A549 (cell line): ENCODE data around the gene CSMD2. TPM values are rescaled to one million over a fixed set of nuclear protein-coding genes. Genes with fewer than 3 reads are reported as not detected.

Experiments
- ATAC-seq, 2 experiments: fragments of 200-7000 bp in 1 of 2; fragments of >200 bp in 1 of 2; cut with Nextera tagmentation in 1 of 2; cut with Tn5 transposase in 1 of 2; 3 replicates each; pipeline versions ENCODE4 v1.8.0 to v1.9.1; 2018 to 2020; ENCODE audit warnings: mild to moderate bottlenecking in 1 of 2, moderate library complexity in 1 of 2
- CTCF ChIA-PET: fragments of 300-600 bp; sonication (Branson Sonifier 250); formaldehyde crosslinking; extraction: SDS; loops from one replicate; lab custom pipeline; 2021; ENCODE audit warnings: antibody characterized with exemption, inconsistent platforms; lab: Yijun Ruan, JAX
- POLR2A ChIA-PET: fragments of 350-600 bp; formaldehyde crosslinking; extraction: SDS; loops from one replicate; lab custom pipeline; 2021; ENCODE audit warnings: antibody characterized with exemption, inconsistent platforms; lab: Yijun Ruan, JAX
- DNase-seq, 2 experiments: peaks; one replicate each; pipeline versions ENCODE4 v3.0.0 to v3.0.0-alpha.2; 2011 to 2016; ENCODE audit warnings: low read depth in 1 of 2, low spot score in 1 of 2
- FAIRE-seq: peaks from 2 replicates; lab custom pipeline; 2011; peaks lifted over from hg19 to GRCh38; lab: Jason Lieb, UNC
- H3K27ac ChIP-seq, 2 experiments: fragments of >200 bp; sonication (Bioruptor Twin); formaldehyde crosslinking; 3 replicates each; pipeline ENCODE4 v1.5.1; 2016 to 2017
- H3K4me1 ChIP-seq: fragments of >200 bp; sonication (Bioruptor Twin); formaldehyde crosslinking; 3 replicates; pipeline ENCODE4 v1.6.1; 2016
- H3K4me2 ChIP-seq: fragments of >200 bp; sonication (Bioruptor Twin); formaldehyde crosslinking; 3 replicates; pipeline ENCODE4 v1.6.1; 2016
- H3K4me3 ChIP-seq: fragments of >200 bp; sonication (Bioruptor Twin); formaldehyde crosslinking; 3 replicates; pipeline ENCODE4 v1.5.1; 2016
- H3K9me3 ChIP-seq: fragments of >200 bp; sonication (Bioruptor Twin); formaldehyde crosslinking; 3 replicates; pipeline ENCODE4 v1.6.1; 2016
- ATOH8 ChIP-seq: fragments of 250-450 bp; sonication (Bioruptor Pico); IDR thresholded peaks from 2 replicates; pipeline ENCODE4 v1.5.0; 2020; ENCODE audit warnings: low read depth, mild to moderate bottlenecking, moderate library complexity
- CBX2 ChIP-seq: fragments of 200-600 bp; sonication (generic); IDR thresholded peaks from 2 replicates; pipeline ENCODE4 v1.6.1; 2016; ENCODE audit warnings: low read depth, mild to moderate bottlenecking, borderline replicate concordance
- CHD2 ChIP-seq: fragments of 150-350 bp; IDR thresholded peaks from 2 replicates; pipeline ENCODE4 v1.6.1; 2014; ENCODE audit warnings: low read length; ENCODE audit not compliant: partially characterized antibody
- CHD4 ChIP-seq: fragments of 200-600 bp; sonication (generic); IDR thresholded peaks from 2 replicates; pipeline ENCODE4 v1.6.1; 2016; ENCODE audit warnings: antibody characterized with exemption, mild to moderate bottlenecking, borderline replicate concordance
- CTCF ChIP-seq: fragments of >200 bp; sonication (Bioruptor Twin); formaldehyde crosslinking; IDR thresholded peaks from 3 replicates; pipeline ENCODE4 v1.5.1; 2016
- EP300 ChIP-seq, 2 experiments: fragments of >200 bp; sonication (Bioruptor Twin); formaldehyde crosslinking; IDR thresholded peaks; 2 replicates in 1 of 2; 3 replicates in 1 of 2; pipeline ENCODE4 v1.6.1; 2016 to 2017
- ESRRA ChIP-seq: fragments of 150-350 bp; IDR thresholded peaks from 2 replicates; pipeline ENCODE4 v1.6.1; 2014; ENCODE audit warnings: mild to moderate bottlenecking, low read length, borderline replicate concordance
- FOSB ChIP-seq: fragments of 250-450 bp; sonication (Bioruptor Pico); IDR thresholded peaks from 2 replicates; pipeline ENCODE4 v1.5.0; 2020; ENCODE audit warnings: mild to moderate bottlenecking, moderate library complexity
- HDAC2 ChIP-seq: fragments of 200-600 bp; sonication (generic); IDR thresholded peaks from 2 replicates; pipeline ENCODE4 v1.6.1; 2016
- HES2 ChIP-seq: fragments of >200 bp; sonication (Bioruptor Twin); formaldehyde crosslinking; IDR thresholded peaks from 2 replicates; pipeline ENCODE4 v1.6.1; 2016
- HOXB5 ChIP-seq: fragments of 250-450 bp; sonication (Bioruptor Pico); IDR thresholded peaks from 2 replicates; pipeline ENCODE4 v1.5.0; 2020; ENCODE audit warnings: mild to moderate bottlenecking, moderate library complexity
- JUN ChIP-seq, 2 experiments: fragments of >200 bp; sonication (Bioruptor Twin); formaldehyde crosslinking; IDR thresholded peaks; 2 replicates in 1 of 2; 3 replicates in 1 of 2; pipeline ENCODE4 v1.6.1; 2016 to 2017
- JUNB ChIP-seq: fragments of >200 bp; sonication (Bioruptor Twin); formaldehyde crosslinking; IDR thresholded peaks from 2 replicates; pipeline ENCODE4 v1.6.1; 2016
- KDM5A ChIP-seq: fragments of 200-600 bp; sonication (generic); IDR thresholded peaks from 2 replicates; pipeline ENCODE4 v1.6.1; 2016; ENCODE audit warnings: antibody characterized with exemption, mild to moderate bottlenecking
- MAFK ChIP-seq: fragments of 450-650 bp; IDR thresholded peaks from 2 replicates; pipeline ENCODE4 v1.6.1; 2014; ENCODE audit not compliant: partially characterized antibody
- NR3C1 ChIP-seq: fragments of >200 bp; sonication (Bioruptor Twin); formaldehyde crosslinking; IDR thresholded peaks from 3 replicates; pipeline ENCODE4 v1.6.1; 2017
- POLR2AphosphoS2 ChIP-seq: conservative IDR thresholded peaks from 2 replicates; pipeline ENCODE4 v1.6.1; 2012; ENCODE audit warnings: low read length, improper control_type of control experiment, inconsistent platforms
- RAD21 ChIP-seq, 2 experiments: fragments of >200 bp in 1 of 2; sonication (Bioruptor Twin) in 1 of 2; formaldehyde crosslinking in 1 of 2; IDR thresholded peaks in 1 of 2; conservative IDR thresholded peaks in 1 of 2; 2 replicates in 1 of 2; 3 replicates in 1 of 2; pipeline ENCODE4 v1.6.1; 2012 to 2018; ENCODE audit warnings: inconsistent platforms in 1 of 2
- TP53 ChIP-seq: fragments of 250-450 bp; sonication (Bioruptor Pico); IDR thresholded peaks from 2 replicates; pipeline ENCODE4 v1.5.0; 2021; ENCODE audit warnings: mild to moderate bottlenecking, moderate library complexity
- USF2 ChIP-seq: fragments of 450-650 bp; IDR thresholded peaks from 2 replicates; pipeline ENCODE4 v1.6.1; 2014; ENCODE audit warnings: antibody characterized with exemption
- ZNF302 ChIP-seq: fragments of 250-450 bp; sonication (Bioruptor Pico); IDR thresholded peaks from 2 replicates; pipeline ENCODE4 v1.9.0; 2021; ENCODE audit warnings: inconsistent platforms, mild to moderate bottlenecking, moderate library complexity
- ZSCAN20 ChIP-seq: fragments of 250-450 bp; sonication (Bioruptor Pico); IDR thresholded peaks from 2 replicates; pipeline ENCODE4 v1.8.0; 2022; ENCODE audit warnings: mild to moderate bottlenecking, moderate library complexity
- WGBS: methylation state at CpG from one replicate; pipeline ENCODE4 v1.1.6; 2017; ENCODE audit errors: missing lambda C conversion rate; 5-methylcytosine and 5-hydroxymethylcytosine counted together
- polyA plus RNA-seq, 4 experiments: library from polyadenylated mRNA; depleted of rRNA in 3 of 4; stranded (reverse); fragments of >200 nt; fragmentation: RNase III in 1 of 4; extraction: RNeasy Plus Mini Kit Qiagen cat#74134 plus additional on column Dnase treatment in 1 of 4; gene quantifications; 2 replicates in 3 of 4; 3 replicates in 1 of 4; pipeline ENCODE4 v1.2.3, GENCODE V29; 2011 to 2017
- TF ChIP-seq, protein P1 (sequence below): fragments of 250-450 bp; sonication (Bioruptor Pico); IDR thresholded peaks from 2 replicates; pipeline ENCODE4 v1.5.0; 2021; ENCODE audit warnings: mild to moderate bottlenecking, moderate library complexity, borderline replicate concordance

Gene CSMD2
- polyA plus RNA-seq, 2 of the 4 experiments (the other 2 are of a cell fraction), result not detected

GRCh38 chr1:33908324-33908956, 256.6 kb downstream of the CSMD2 start:
- FAIRE-seq, result no peak
- 45% methylated on average over 7 of the region's 11 CpGs for WGBS

DNA sequence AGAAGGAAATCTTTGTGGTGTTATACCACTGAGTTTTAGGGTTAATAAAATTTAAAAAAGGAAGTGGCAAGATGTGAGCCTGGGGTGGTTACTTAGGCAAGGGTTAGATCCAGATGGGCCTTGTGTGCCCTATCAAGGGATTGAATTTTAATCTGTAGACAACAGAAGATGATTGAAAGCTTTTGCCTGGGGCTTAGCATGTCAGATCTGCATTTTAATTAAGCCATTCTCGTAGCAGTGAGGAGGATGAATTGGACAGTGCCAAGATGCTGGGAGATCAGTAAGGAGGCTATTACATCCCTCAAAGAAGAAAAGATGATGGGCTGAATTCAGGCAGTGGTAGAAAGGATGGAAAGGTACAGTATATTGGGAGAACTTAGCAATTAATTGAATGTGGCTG, 258.9 kb downstream of the CSMD2 start:
- no peak for FAIRE-seq
- Histone ChIP-seq H3K4me2 (no peak overlapping the region), H3K9me3 (no peaks in the 10 kb centered on the region), H3K27ac (no peak overlapping the region), H3K4me1 (no peaks in the 10 kb centered on the region), H3K4me3 (no peak overlapping the region)
- ATAC-seq, result no peak
- ChIA-PET POLR2A (no interaction called here), CTCF (no interaction called here)
- TF ChIP-seq CBX2, result no peak
- TF ChIP-seq CHD4, result no peak
- no peak for TF ChIP-seq ATOH8
- no peak for TF ChIP-seq CHD2
- no peak for TF ChIP-seq ZSCAN20 (CRISPR knock-in tag)
- no peak for TF ChIP-seq NR3C1
- no peak for TF ChIP-seq USF2
- no peak for TF ChIP-seq RAD21 (conservative IDR thresholded peaks at IDR 0.05 in 1 of 2, IDR thresholded peaks at IDR 0.05 in 1 of 2)
- no peak for TF ChIP-seq EP300 (IDR thresholded peaks at IDR 0.05)
- no peak for TF ChIP-seq POLR2AphosphoS2
- no peak for TF ChIP-seq FOSB (CRISPR knock-in tag)
- no peak for TF ChIP-seq KDM5A
- 0% methylated on average over 1 of the region's 1 CpG for WGBS
- DNase-seq, result no peak

More at GRCh38 chr1:33908324-33908956, 256.6 kb downstream of the CSMD2 start:
- DNase-seq (no peak), ATAC-seq (no peak)
- CTCF ChIA-PET, result no interaction called here
- Histone ChIP-seq H3K9me3 (no peaks in the 10 kb centered on the region), H3K4me2 (no peak overlapping the region), H3K4me3 (no peak overlapping the region), H3K4me1 (no peaks in the 10 kb centered on the region), H3K27ac (no peak overlapping the region)
- POLR2A ChIA-PET, result no interaction called here
- no peak for TF ChIP-seq NR3C1
- no peak for TF ChIP-seq JUNB
- no peak for TF ChIP-seq TP53 (CRISPR knock-in tag)
- TF ChIP-seq ESRRA, result no peak
- TF ChIP-seq MAFK, result no peak
- no peak for TF ChIP-seq HDAC2
- TF ChIP-seq HOXB5, result no peak
- TF ChIP-seq, protein P1, sequence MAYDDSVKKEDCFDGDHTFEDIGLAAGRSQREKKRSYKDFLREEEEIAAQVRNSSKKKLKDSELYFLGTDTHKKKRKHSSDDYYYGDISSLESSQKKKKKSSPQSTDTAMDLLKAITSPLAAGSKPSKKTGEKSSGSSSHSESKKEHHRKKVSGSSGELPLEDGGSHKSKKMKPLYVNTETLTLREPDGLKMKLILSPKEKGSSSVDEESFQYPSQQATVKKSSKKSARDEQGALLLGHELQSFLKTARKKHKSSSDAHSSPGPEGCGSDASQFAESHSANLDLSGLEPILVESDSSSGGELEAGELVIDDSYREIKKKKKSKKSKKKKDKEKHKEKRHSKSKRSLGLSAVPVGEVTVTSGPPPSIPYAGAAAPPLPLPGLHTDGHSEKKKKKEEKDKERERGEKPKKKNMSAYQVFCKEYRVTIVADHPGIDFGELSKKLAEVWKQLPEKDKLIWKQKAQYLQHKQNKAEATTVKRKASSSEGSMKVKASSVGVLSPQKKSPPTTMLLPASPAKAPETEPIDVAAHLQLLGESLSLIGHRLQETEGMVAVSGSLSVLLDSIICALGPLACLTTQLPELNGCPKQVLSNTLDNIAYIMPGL (CRISPR knock-in tag), result no peak
- no peak for TF ChIP-seq CTCF
- TF ChIP-seq HES2, result no peak
- TF ChIP-seq JUN (IDR thresholded peaks at IDR 0.05), result no peak
- TF ChIP-seq ZNF302 (CRISPR knock-in tag), result no peak
